ENCODE measurements around the gene COL15A1. TPM values are rescaled to one million over a fixed set of nuclear protein-coding genes. Genes with fewer than 3 reads are reported as not detected.

The COL15A1 gene
- total RNA-seq, 1 experiment from 2014 or later = 0.04 TPM

DNA sequence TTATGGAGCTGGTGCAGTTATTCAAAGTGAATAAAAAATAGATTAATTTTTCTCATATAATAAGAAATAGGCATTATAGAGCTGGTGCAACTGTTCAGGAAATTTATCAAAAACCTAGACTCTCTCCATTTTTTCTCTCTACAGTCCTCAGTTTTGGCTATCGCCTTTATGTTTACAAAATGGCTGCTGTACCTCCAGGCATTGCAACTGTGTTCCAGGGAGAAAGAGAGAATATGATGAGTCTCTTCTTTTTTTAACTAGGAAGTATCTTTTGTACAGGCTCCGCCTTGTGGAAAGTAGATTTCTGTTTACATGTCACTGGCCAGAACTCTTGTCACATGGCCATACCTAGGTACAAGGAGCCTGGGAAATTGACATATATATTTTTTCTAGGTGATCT is 158.1 kb downstream of the COL15A1 start:
- ChIA-PET POLR2A (ENCODE audit: low non-redundant PET) (no interaction called here), CTCF (no interaction called here)
- Histone ChIP-seq H3K9me3 (ENCODE audit: low read depth, low read length, poor library complexity, severe bottlenecking) (no peaks in the 10 kb centered on the region), H3K36me3 (ENCODE audit: insufficient read depth, low read length, poor library complexity, severe bottlenecking) (no peaks in the 10 kb centered on the region), H3K27me3 (replicated peaks; ENCODE audit: insufficient read depth, low read depth, low read length, poor library complexity) (peaks cover 21% of the 10 kb centered on the region), H3K27ac (ENCODE audit: low read depth, low read length, poor library complexity, severe bottlenecking) (no peak overlapping the region), H3K4me3 (ENCODE audit: low read depth, low read length, poor library complexity, severe bottlenecking) (no peak overlapping the region), H3K4me1 (ENCODE audit: insufficient read depth, low read length, poor library complexity, severe bottlenecking) (peaks cover 9% of the 10 kb centered on the region)
- BruUV-seq (replicated peaks) = no TSS peak
- TF ChIP-seq CTCF (conservative IDR thresholded peaks at IDR 0.05; ENCODE audit: low read depth, low read length) = no peak
- TF ChIP-seq EZH2 (IDR thresholded peaks at IDR 0.05; ENCODE audit: borderline replicate concordance, low read depth, low read length, poor library complexity, severe bottlenecking) = no peak
- intact Hi-C loops (cut with micrococcal nuclease; ENCODE audit: unreplicated experiment) = no loop called here
- DNase-seq (ENCODE audit: low spot score) = no peak

- no peaks in the 10 kb centered on the region for H3K9me3 ChIP-seq (ENCODE audit: low read depth, low read length, poor library complexity, severe bottlenecking)
- H3K36me3 ChIP-seq (ENCODE audit: insufficient read depth, low read length, poor library complexity, severe bottlenecking) = no peaks in the 10 kb centered on the region
- BruUV-seq (replicated peaks) = no TSS peak
- no peak for DNase-seq (ENCODE audit: low spot score)
- ChIA-PET POLR2A (ENCODE audit: low non-redundant PET) (interaction anchor here (0.7 kb wide), 1 partner anchor 1781 kb away, joined by 3 read pairs; no protein-coding TSS in a partner anchor), CTCF (no interaction called here)
- no peak overlapping the region for H3K27ac ChIP-seq (ENCODE audit: low read depth, low read length, poor library complexity, severe bottlenecking)
- peaks cover 27% of the 10 kb centered on the region for H3K27me3 ChIP-seq (replicated peaks; ENCODE audit: insufficient read depth, low read depth, low read length, poor library complexity)
- intact Hi-C loops (cut with micrococcal nuclease; ENCODE audit: unreplicated experiment) = no loop called here
- H3K4me3 ChIP-seq (ENCODE audit: low read depth, low read length, poor library complexity, severe bottlenecking) = peak overlapping the region; percentile 57
- peaks cover 9% of the 10 kb centered on the region for H3K4me1 ChIP-seq (ENCODE audit: insufficient read depth, low read length, poor library complexity, severe bottlenecking)
- TF ChIP-seq CTCF (conservative IDR thresholded peaks at IDR 0.05; ENCODE audit: low read depth, low read length) (no peak), EZH2 (IDR thresholded peaks at IDR 0.05; ENCODE audit: borderline replicate concordance, low read depth, low read length, poor library complexity, severe bottlenecking) (no peak)
Measured at GRCh38 chr9:99103054-99103895, 159.6 kb downstream of the COL15A1 start.

- BruUV-seq (replicated peaks) = no TSS peak
- Histone ChIP-seq H3K36me3 (ENCODE audit: insufficient read depth, low read length, poor library complexity, severe bottlenecking) (no peaks in the 10 kb centered on the region), H3K27ac (ENCODE audit: low read depth, low read length, poor library complexity, severe bottlenecking) (no peak overlapping the region), H3K4me3 (ENCODE audit: low read depth, low read length, poor library complexity, severe bottlenecking) (peak overlapping the region; percentile 57), H3K9me3 (ENCODE audit: low read depth, low read length, poor library complexity, severe bottlenecking) (no peaks in the 10 kb centered on the region), H3K27me3 (replicated peaks; ENCODE audit: insufficient read depth, low read depth, low read length, poor library complexity) (peaks cover 27% of the 10 kb centered on the region), H3K4me1 (ENCODE audit: insufficient read depth, low read length, poor library complexity, severe bottlenecking) (peaks cover 9% of the 10 kb centered on the region)
- TF ChIP-seq EZH2 (IDR thresholded peaks at IDR 0.05; ENCODE audit: borderline replicate concordance, low read depth, low read length, poor library complexity, severe bottlenecking) (no peak), CTCF (conservative IDR thresholded peaks at IDR 0.05; ENCODE audit: low read depth, low read length) (no peak)
- ChIA-PET CTCF (interaction anchor here (0.5 kb wide), 1 partner anchor 1059 kb away, joined by 9 read pairs; no protein-coding TSS in a partner anchor), POLR2A (ENCODE audit: low non-redundant PET) (interaction anchor here (0.7 kb wide), 1 partner anchor 1782 kb away, joined by 3 read pairs; no protein-coding TSS in a partner anchor)
- DNase-seq (ENCODE audit: low spot score) = peak; percentile 1
- intact Hi-C loops (cut with micrococcal nuclease; ENCODE audit: unreplicated experiment) = no loop called here
Measured at GRCh38 chr9:99103901-99104458, 160.3 kb downstream of the COL15A1 start.

Measured in A673 (cell line).